OCI-LY7 (cell line): ENCODE data around the gene PLCXD1. TPM values are rescaled to one million over a fixed set of nuclear protein-coding genes. Genes with fewer than 3 reads are reported as not detected.

ENCODE experiments used
- BruUV-seq: library from RNA; stranded (reverse); fragments of 400-500 nt; replicated peaks from 2 replicates; lab custom pipeline; 2021; lab: Mats Ljungman, UMichigan
- CTCF ChIA-PET: fragments of 300-600 bp; sonication (Branson Sonifier 250); formaldehyde crosslinking; loops from one replicate; lab custom pipeline; 2022; ENCODE audit warnings: antibody characterized with exemption; ENCODE audit not compliant: unreplicated experiment; lab: Charles Lee
- POLR2A ChIA-PET: fragments of 300-600 bp; sonication (Branson Sonifier 250); formaldehyde crosslinking; loops from one replicate; lab custom pipeline; 2022; ENCODE audit warnings: antibody characterized with exemption; lab: Charles Lee
- DNase-seq: peaks from one replicate; pipeline ENCODE4 v3.0.0-alpha.2; 2015; ENCODE audit warnings: low spot score
- H2AFZ ChIP-seq: fragments of 200-600 bp; sonication (generic), shearing (Covaris generic); 2 replicates; pipeline ENCODE4 v1.6.1; 2014; ENCODE audit warnings: mild to moderate bottlenecking, antibody characterized with exemption, low read length, moderate library complexity
- H3K27ac ChIP-seq: fragments of 200-600 bp; sonication (generic); 2 replicates; pipeline ENCODE4 v1.5.1; 2014; ENCODE audit warnings: mixed run types, low read depth, mild to moderate bottlenecking, moderate library complexity, low read length, inconsistent platforms; ENCODE audit not compliant: poor library complexity, severe bottlenecking
- H3K36me3 ChIP-seq: fragments of 200-600 bp; sonication (generic); 2 replicates; pipeline ENCODE4 v1.6.1; 2014; ENCODE audit warnings: mild to moderate bottlenecking, antibody characterized with exemption, low read length, moderate library complexity, mixed read lengths; ENCODE audit not compliant: insufficient read depth
- H3K4me1 ChIP-seq: fragments of 200-600 bp; sonication (generic); 2 replicates; pipeline ENCODE4 v1.5.1; 2014; ENCODE audit warnings: mild to moderate bottlenecking, low read length; ENCODE audit not compliant: insufficient read depth, poor library complexity, severe bottlenecking
- H3K4me2 ChIP-seq: fragments of 200-600 bp; sonication (generic); 2 replicates; pipeline ENCODE4 v1.6.1; 2014; ENCODE audit warnings: mild to moderate bottlenecking, low read length
- H3K4me3 ChIP-seq: fragments of 200-600 bp; sonication (generic); 2 replicates; pipeline ENCODE4 v1.5.1; 2014; ENCODE audit warnings: mild to moderate bottlenecking, low read depth, low read length; ENCODE audit not compliant: poor library complexity, severe bottlenecking
- H3K79me2 ChIP-seq: fragments of 200-600 bp; sonication (generic); 2 replicates; pipeline ENCODE4 v1.6.1; 2016; ENCODE audit warnings: low read depth, mild to moderate bottlenecking, low read length, moderate library complexity, mixed read lengths; ENCODE audit not compliant: insufficient read depth
- H3K9me2 ChIP-seq: fragments of 200-600 bp; sonication (generic); 2 replicates; pipeline ENCODE4 v1.6.1; 2016; ENCODE audit warnings: mild to moderate bottlenecking, low read length, mixed read lengths; ENCODE audit not compliant: insufficient read depth
- H3K9me3 ChIP-seq: fragments of 200-600 bp; sonication (generic); 2 replicates; pipeline ENCODE4 v1.6.1; 2014; ENCODE audit warnings: mild to moderate bottlenecking, mixed run types, low read length, mixed read lengths
- H4K20me1 ChIP-seq: fragments of 200-600 bp; sonication (generic); 2 replicates; pipeline ENCODE4 v1.6.1; 2014; ENCODE audit warnings: mild to moderate bottlenecking, antibody characterized with exemption, low read length, moderate library complexity, mixed read lengths; ENCODE audit not compliant: insufficient read depth
- CTCF ChIP-seq: fragments of 200-600 bp; sonication (generic); conservative IDR thresholded peaks from 2 replicates; pipeline ENCODE4 v1.5.1; 2014; ENCODE audit warnings: mild to moderate bottlenecking, antibody characterized with exemption, low read length, moderate library complexity, mixed read lengths
- EZH2phosphoT487 ChIP-seq: fragments of 200-600 bp; sonication (generic); IDR thresholded peaks from 2 replicates; pipeline ENCODE4 v1.6.1; 2018; ENCODE audit warnings: low read depth, borderline replicate concordance, mild to moderate bottlenecking, mixed run types, antibody characterized with exemption, low read length, moderate library complexity, mixed read lengths
- intact Hi-C: fragments of 100-400 bp; cut with micrococcal nuclease; formaldehyde crosslinking; loops from one replicate; pipeline ENCODE4 v1.10.0; 2022; ENCODE audit not compliant: unreplicated experiment
- total RNA-seq, 2 experiments: library from RNA; depleted of rRNA in 1 of 2; stranded (reverse); fragments of >200 nt in 1 of 2; shearing (Covaris generic) in 1 of 2; gene quantifications; 2 replicates each; pipeline ENCODE4 v1.2.3, GENCODE V29; 2014 to 2022

Gene PLCXD1
- total RNA-seq, 2 experiments from 2014 or later = 86.0 to 133 TPM

- no peak overlapping the region for H3K27ac ChIP-seq
- POLR2A ChIA-PET = no interaction called here
- H3K4me3 ChIP-seq = no peak overlapping the region
- TF ChIP-seq CTCF (no peak), EZH2phosphoT487 (no peak)
- no TSS peak for BruUV-seq
- no peaks in the 10 kb centered on the region for H3K9me3 ChIP-seq
- CTCF ChIA-PET = no interaction called here
- no peaks in the 10 kb centered on the region for H3K9me2 ChIP-seq
- DNase-seq = no peak
- H4K20me1 ChIP-seq = no peaks in the 10 kb centered on the region
- H3K36me3 ChIP-seq = peaks cover 72% of the 10 kb centered on the region
- no peak overlapping the region for H3K4me2 ChIP-seq
- H3K79me2 ChIP-seq = no peaks in the 10 kb centered on the region
- intact Hi-C loops = no loop called here
- H3K4me1 ChIP-seq = no peaks in the 10 kb centered on the region
- no peak overlapping the region for H2AFZ ChIP-seq
These were observed 58.9 kb downstream of the PLCXD1 start for GRCh38 chrX:340121-340520.

GRCh38 chrX:340641-341423 lies 59.7 kb downstream of the PLCXD1 start:
- Histone ChIP-seq H3K9me2 (no peaks in the 10 kb centered on the region), H3K4me2 (no peak overlapping the region), H3K27ac (no peak overlapping the region), H3K79me2 (no peaks in the 10 kb centered on the region), H2AFZ (no peak overlapping the region), H3K4me3 (no peak overlapping the region), H3K36me3 (peaks cover 70% of the 10 kb centered on the region), H3K4me1 (no peaks in the 10 kb centered on the region), H4K20me1 (no peaks in the 10 kb centered on the region), H3K9me3 (no peaks in the 10 kb centered on the region)
- BruUV-seq = no TSS peak
- intact Hi-C loops = no loop called here
- TF ChIP-seq CTCF = no peak
- no peak for TF ChIP-seq EZH2phosphoT487
- ChIA-PET CTCF (no interaction called here), POLR2A (no interaction called here)
- DNase-seq = no peak

GRCh38 chrX:341541-342101 lies 60.4 kb downstream of the PLCXD1 start:
- Histone ChIP-seq H3K4me3 (no peak overlapping the region), H3K9me2 (no peaks in the 10 kb centered on the region), H3K27ac (no peak overlapping the region), H4K20me1 (no peaks in the 10 kb centered on the region), H3K4me2 (no peak overlapping the region), H3K9me3 (no peaks in the 10 kb centered on the region), H3K36me3 (peaks cover 69% of the 10 kb centered on the region), H2AFZ (no peak overlapping the region), H3K79me2 (no peaks in the 10 kb centered on the region), H3K4me1 (no peaks in the 10 kb centered on the region)
- POLR2A ChIA-PET = no interaction called here
- TF ChIP-seq CTCF (no peak), EZH2phosphoT487 (no peak)
- CTCF ChIA-PET = no interaction called here
- intact Hi-C loops = no loop called here
- BruUV-seq = no TSS peak
- DNase-seq = no peak
